OCI-M1 (cell line): ENCODE results near the gene VSIG10L.
A peak's percentile ranks its signal among the peaks of the same experiment; 100 is the strongest.

Experiments
- DNase-seq: peaks from one replicate; lab custom pipeline; 2025; lab: John Stamatoyannopoulos, UW

VSIG10L gene

DNA sequence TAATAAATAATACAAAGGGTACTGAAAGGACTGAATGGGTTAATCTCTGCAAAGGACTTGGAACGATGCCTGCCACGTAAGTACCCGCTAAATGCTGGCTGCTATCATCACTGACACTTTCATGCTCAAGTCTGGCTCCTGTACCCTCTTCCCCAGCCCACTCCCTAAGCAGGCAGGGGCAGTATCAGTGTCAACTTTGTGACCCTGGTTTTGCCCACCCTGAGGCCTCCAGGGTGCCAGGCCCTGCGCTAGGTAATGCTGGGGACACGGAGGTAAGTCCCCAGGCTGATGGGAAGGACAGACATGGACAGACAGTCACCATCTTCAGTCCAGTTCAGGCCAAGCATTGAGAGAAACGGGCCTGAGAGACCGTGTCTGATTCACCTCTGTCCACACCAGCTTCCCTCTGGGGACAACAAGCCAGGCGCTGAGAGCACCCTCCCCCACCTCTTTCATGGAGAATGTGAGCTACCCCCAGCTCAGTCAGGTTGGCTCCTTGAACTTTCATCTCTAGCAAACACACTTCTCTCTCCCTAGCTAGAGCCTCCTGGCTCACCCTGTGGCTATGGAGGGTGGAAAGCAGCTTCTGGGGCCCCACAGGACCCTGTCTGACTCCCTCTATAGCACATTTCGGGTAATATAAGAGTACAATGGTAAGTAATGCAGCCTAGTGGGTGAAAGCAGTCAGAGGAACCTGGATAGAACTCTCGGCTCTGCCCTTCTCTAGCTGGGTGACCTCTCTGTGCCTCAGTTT, 23.4 kb upstream of the VSIG10L start:
- peak; percentile 70 for DNase-seq

GRCh38 chr19:51364200-51365106, 22.5 kb upstream of the VSIG10L start:
- DNase-seq = no peak

GRCh38 chr19:51361239-51361638, 19.3 kb upstream of the VSIG10L start:
- DNase-seq = no peak

DNA sequence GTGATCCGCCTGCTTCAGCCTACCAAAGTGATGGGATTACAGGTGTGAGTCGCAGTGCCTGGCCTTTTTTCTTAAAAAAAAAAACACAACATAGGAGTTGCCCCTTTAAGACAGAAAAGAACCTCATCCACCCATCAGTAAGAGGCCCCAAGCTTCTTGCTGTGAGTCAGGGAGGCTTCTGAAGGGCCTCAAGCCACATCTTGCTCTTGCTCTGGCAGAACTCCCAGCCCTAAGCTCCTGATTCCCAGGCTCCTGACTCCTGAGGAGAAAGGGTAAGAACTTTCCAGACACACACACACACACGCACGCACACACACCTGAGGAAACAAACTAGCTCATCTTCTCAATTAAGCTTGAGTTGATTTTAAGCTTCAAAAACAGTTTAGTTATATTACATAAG, 17.4 kb upstream of the VSIG10L start:
- DNase-seq = no peak

GRCh38 chr19:51357952-51358351, 16.0 kb upstream of the VSIG10L start:
- DNase-seq = no peak

GRCh38 chr19:51356159-51356801, 14.3 kb upstream of the VSIG10L start:
- DNase-seq = no peak

- DNase-seq = peak; percentile 25
Observed at GRCh38 chr19:51354742-51355148, 12.8 kb upstream of the VSIG10L start.

DNA sequence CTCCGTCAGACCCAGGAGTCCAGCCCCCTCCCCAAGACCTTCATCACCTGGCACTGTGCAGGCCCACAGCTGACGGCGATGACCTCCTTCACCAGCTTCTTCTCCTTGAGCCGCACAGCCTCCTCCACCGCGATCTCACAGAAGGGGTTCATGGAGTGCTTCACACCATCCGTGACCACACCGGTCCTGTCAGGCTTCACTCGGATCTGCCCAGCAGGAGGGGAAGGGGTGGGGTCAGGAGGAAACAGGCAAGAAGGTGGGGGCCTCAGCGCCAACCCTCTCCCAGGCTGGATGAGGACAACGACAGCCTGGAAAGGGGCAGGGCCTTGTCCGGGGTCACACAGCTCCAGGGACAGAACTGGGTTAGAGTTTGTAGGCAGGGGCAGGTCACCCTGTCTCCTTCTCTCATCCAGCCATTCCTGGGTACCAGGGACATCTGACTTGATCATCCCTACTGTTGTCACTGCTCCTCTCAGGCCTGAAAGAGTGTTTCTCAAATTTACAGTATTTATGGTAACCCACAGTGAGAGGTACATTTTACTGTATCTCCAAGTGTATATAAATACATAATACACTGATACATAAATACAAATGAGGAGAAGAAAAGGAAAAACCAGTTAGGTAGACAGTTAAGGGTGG, 12.3 kb upstream of the VSIG10L start:
- no peak for DNase-seq

- DNase-seq = no peak
Observed at GRCh38 chr19:51352783-51353360, 10.9 kb upstream of the VSIG10L start.

GRCh38 chr19:51351266-51351990, 9.5 kb upstream of the VSIG10L start:
- no peak for DNase-seq

DNA sequence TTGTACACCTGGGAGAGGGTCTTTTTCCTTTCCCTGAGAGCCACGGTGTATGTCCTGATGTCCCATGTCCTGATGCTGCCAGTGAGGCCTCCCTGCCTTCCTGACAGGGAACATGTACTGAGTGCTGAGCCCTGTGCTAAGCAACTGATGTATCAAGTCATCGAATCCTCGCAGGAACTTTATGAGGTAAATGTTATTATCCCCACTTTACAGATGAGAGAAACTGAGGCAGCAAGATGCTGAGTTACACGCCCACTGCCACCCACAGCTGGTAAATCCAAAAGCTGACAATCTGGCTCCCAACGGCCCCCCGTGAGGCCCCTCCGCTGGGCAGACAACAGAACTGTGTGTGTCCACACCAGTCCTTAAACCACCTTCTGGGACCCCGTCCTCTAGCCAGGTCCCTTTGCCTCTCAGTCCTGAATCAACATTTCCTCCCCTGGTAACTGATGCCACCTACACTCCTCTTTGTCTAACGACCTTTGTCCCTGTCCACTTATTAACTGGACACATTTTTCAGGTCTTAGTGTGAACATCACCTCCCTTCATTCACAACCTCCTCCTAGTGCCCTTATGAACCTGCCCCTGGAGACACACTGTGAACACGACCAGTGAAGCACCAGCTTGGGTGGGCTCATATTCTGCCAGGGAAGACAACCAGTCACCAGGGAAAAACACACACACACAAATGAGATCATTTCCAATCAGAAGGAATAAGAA, 5.4 kb upstream of the VSIG10L start:
- no peak for DNase-seq

DNA sequence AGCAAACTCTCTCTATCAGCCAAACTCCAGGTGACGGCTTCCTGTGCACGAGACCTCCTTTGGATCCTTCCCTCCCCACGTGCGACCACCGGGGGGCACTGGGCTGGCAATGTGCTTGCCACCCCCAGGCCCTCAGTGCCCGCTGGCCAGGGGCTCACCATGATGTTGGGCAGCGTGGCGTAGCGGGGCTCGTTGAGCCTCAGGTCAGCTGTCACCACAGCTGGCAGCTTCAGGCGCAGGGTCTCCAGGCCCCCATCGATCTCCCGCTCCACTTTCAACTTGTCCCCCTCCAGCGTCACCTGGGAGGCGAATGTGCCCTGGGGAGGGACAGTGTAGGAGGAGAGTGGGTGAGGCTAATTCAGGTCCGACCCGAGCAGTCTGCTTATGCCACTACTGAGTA, 4.8 kb upstream of the VSIG10L start:
- DNase-seq = no peak

DNA sequence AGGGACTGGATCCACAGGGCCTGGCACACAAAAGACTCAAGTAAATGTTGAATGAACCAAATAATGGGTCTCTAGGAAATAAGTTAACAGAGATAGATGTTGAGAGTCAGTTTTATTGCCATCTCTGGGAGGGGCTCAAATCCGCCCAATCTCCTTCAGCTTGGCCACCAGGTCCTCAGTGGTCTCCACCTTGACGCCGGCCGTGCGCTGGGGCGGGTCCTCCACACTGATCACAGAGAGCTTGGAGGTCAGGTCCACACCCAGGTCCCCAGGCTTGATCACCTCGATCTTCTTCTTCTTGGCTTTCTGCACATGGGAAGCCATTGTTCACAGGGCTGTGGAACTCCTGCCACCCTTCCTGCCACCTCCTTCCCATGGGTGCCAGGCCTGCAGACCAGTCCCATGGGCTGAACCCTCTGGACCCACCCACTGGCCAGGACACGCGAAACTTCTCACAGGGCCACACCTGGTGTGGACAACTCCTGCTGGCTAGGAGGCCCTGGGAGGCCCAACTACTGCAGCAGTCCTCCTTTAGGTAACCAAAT, 3.2 kb upstream of the VSIG10L start:
- no peak for DNase-seq

DNA sequence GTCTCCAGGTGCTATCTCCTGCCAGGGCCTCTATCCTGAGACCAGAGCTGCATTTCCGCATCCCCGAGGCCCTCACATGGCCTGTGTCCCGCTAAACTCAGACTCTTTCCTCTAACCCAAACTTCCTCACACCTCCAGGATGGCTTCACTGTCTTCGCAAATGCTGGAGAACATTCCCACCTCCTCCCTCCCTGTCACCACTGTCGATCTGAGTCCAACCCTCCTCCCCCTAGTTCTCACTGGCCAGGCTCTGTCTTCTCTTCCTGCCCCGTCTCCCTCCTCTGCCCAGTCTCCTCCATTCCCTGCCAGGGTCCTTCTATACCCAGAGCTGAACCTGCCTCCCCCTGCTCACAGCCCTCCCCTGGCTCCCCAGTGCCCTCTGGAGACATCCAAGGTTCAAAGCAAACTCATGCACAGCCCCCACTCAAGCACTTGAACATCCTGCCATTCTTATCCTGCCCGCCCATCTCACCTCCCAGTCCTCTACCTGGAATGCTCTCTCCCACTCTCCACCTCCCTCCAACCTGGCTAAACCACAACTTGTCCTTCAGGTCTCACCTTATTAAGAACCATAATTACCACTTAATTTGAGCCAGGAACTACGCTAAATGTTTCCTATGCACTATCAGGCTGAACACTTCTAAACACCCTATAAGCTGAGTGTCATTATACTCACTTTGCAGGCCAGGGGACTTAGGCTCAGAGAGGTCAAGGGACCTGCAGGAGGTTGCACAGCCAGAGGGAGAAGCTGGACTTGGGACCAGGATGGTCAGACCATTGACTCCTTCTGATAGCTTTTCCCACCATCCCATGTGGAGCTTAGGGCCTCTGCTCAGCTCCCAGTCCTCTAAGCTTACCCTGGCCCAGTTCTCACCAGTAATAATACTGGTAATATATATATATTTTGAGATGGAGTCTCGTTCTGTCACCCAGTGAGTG, 961 bp upstream of the VSIG10L start:
- no peak for DNase-seq

DNA sequence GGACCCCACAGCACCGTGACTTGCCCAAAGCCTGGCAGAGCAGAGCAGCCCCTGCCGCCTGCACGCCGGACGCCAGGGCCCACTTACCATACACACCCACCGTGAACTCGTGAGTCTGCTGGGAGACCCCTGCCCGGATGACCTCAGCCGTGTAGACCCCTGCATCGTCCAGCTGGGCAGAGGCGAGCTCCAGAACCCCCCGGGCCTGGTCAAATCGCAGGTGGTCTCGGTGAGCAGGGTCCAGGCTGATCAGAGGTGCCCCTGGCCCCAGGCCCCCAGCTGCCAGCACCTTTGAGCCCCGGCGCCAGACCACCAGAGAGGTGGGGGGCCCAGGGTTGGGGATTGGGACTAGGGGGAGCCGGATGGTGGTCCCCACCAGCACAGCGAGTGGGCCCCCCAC, 873 bp downstream of the VSIG10L start:
- DNase-seq = no peak

- DNase-seq = peak; percentile 99
Observed at GRCh38 chr19:51339687-51340656, 2.0 kb downstream of the VSIG10L start.

DNA sequence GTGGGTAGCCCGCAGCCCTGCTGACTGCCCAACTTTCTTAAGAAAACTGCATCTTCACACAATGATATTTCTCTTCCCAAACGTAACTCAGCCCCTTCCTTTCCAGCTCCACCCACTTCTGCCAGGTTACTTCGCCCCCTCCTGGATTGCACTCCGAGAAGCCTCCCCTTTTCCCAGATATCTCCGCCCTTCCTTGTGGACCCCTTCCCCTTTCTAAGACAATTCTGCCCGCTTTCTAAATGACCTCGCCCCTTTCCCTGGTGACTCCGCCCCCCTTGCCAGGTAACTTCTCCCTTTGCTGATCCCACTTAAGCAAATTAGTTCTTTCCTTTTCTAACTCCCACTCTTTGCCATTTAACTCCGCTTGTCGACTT, 2.6 kb downstream of the VSIG10L start:
- DNase-seq = no peak
